ENCODE results near the gene MKNK2.
A peak's percentile ranks its signal among the peaks of the same experiment; 100 is the strongest.
"Not testable (repeated sequence)": the region's sequence is repeated elsewhere in the genome, so short reads cannot be mapped to it uniquely, and the experiment has no call there.

MKNK2 gene

GRCh38 chr19:2042485-2043250 is 8.4 kb downstream of the MKNK2 start:
- no peak for DNase-seq

DNA sequence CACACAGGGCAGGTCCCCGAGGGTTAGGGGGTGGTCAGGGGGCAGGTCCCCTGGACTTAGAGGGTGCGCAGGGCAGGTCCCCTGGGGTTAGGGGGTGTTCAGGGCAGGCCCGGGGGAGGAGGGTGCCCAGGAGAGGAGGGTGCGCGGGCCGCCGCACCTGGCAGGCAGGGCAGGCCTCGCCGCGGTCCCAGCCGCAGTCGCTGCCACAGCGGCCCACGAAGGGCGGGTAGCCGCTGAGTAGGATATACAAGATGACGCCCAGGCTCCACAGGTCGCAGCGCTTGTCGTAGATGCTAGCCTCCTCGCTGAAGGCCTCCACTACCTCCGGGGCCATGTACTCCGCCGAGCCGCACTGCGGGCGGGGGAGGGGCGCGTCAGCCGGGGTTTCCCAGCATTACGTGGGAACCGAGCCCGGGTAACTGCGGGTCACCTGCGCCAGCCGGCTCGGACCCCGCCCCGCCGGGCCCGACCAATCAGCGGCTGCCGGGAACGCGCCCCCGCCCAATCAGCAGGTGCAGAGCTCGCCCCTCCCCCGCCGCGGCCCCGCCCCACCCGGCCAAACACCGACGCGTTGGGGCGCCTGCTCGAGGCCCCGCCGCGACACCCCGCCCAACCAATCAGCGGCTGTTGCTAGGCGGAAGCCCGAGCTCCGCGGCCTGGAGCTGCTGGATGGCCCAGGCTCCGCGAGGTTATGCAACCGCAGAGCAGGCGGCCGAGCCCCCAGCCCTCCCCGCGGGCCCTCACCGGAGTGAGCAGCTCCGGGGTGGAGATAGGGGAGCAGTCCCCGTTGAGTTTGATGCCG is 9.2 kb downstream of the MKNK2 start:
- DNase-seq, result peak; percentile 100

DNA sequence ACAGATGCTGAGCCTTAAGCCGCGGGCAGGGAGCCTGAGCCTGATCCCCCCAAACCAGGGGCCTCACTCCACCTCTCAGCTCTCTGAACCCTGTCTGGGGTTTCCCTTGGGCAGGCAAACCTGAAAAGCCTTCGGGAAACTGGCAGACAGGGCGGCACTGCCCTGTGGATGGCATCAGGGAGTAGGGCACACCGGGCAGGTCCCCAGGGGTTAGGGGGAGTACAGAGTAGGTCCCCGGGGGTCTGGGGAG is 9.7 kb downstream of the MKNK2 start:
- DNase-seq, result no peak

DNA sequence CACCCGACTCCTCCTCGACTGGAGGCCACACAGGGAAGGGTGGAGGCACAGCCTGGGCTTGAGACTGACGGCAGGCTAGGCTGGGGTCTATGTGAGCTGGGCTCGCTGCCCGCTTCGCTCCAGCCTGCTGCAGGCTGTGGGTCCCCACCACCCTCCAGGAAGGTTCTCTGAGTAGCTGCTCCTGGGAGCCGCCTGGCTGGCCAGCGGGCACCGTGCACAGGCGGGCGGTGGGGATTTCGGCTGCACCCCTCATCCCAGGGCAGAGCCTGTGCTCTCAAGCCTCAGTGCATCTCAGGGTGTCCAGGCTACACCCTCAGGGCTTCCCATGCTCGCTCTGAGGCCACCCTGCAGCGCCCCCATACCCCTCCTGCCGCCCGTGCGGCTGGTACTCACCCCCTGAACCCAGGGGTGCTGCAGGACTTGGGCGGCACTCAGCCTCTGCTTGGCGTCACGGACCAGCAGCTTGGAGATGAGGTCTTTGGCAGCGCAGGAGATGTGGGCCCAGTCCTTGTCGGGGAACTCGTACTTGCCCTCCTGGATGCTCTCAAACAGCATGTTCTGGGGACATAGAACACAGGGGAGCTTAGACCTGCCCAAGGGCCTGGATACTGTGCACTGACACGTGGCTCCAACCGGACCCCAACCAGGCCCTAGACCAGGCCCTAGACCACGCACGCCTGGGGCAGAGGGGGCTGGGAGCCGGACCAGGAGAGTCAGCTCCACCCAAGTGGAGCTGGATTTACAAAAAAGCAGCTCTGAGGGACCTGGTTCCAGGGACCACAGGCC is 10.2 kb downstream of the MKNK2 start:
- no peak for DNase-seq

DNA sequence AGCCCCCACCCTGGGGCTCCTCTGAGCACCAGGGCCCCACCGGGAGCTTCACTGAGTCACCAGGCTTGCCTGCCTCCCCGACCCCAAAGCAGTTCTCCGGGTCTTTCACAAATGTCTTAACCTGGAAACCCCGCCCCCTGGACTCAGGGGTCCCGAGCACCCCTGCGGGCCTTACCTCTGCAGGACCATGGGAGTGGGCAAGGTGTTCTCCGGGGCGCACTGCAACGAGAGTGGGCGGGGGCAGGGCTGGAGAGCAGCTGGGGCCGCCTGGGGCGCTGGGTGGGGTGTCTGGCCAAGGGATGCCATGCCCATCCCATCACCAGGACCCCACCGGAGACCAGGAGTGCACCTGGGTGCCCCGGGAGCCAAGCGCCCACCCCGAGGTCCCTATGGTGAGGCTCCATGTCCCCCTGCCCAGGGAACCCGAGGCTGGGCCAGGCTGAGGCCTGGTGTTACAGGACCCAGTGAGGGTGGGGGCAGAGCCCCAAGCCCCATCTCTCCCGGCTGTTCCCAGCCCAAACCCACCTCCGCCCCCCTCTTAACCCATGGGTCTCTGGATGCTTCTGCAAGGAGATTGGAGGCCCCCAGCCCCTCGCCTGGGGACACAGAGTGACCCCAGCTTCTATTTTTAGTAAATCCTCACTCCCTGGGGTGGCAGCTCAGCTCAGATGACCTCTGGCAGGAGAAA is 10.9 kb downstream of the MKNK2 start:
- DNase-seq, result no peak

GRCh38 chr19:2039089-2039958 is 11.7 kb downstream of the MKNK2 start:
- no peak for DNase-seq

- DNase-seq, result no peak
Observed at GRCh38 chr19:2038284-2039088, 12.6 kb downstream of the MKNK2 start.

- no peak for DNase-seq
Observed at GRCh38 chr19:2037651-2038255, 13.3 kb downstream of the MKNK2 start.

- DNase-seq, result no peak
Observed at GRCh38 chr19:2036424-2036823, 14.6 kb downstream of the MKNK2 start.

- no peak for DNase-seq
Observed at GRCh38 chr19:2035590-2035991, 15.5 kb downstream of the MKNK2 start.

DNA sequence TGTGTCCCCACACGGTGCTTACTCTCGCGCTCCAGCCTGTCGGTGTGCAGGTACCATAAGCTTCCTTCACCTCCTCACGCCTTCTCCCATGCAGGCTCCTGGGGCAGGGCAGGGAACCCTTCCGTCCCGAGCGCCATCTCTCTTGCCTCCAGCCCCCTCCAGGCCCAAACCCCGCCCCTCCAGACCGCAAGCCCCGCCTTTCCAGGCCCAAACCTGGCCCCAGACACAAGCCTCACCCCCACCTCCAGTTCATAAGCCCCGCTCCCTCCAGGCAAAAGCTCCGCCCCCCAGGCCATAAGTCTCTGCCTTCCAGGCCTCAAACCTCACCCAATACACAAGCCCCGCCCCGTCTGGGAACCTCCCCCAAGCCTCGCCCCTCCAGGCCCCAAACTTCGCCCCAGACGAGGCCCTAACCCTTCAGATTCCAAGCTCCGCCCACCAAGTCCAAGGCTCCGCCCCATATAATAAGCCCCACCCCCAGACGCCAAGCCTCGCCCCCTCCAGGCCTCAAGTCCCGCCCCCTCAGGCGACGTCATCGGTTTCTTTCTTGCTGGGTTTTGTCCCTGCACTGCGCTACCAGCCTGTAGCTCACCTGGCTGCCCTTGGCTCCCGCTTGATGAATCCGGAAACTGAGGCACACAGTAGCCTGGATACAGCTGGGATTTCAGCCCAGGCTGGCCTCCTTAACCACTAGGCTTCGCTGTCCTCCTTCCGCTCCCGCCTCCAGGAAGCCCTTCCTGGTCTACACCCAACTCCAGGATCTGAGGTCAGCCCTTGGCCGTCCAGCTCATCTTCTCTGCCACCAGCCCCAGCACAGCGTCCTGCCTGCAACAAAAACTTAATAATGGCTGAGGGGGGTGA is 16.1 kb downstream of the MKNK2 start:
- peak; percentile 73 for DNase-seq

DNA sequence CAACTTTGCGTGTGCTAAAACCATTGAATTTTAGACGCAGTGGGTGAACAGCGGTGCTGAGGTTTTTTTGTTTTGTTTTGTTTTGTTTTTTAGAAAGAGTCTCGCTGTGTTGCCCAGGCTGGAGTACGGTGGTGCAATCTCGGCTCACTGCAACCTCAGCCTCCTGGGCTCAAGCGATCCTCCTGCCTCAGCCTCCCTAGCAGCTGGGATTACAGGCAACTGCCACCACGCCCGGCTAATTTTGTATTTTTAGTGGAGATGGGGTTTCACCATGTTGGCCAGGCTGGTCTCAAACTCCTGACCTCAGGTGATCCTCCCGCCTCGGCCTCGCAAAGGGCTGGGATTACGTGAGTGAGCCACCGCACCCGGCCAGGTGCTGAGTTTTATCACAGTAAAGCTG is 16.8 kb downstream of the MKNK2 start:
- DNase-seq, result not testable (repeated sequence)

- DNase-seq, result no peak
Observed at GRCh38 chr19:2033825-2034159, 17.3 kb downstream of the MKNK2 start.

- no peak for DNase-seq
Observed at GRCh38 chr19:2033115-2033824, 17.8 kb downstream of the MKNK2 start.

DNA sequence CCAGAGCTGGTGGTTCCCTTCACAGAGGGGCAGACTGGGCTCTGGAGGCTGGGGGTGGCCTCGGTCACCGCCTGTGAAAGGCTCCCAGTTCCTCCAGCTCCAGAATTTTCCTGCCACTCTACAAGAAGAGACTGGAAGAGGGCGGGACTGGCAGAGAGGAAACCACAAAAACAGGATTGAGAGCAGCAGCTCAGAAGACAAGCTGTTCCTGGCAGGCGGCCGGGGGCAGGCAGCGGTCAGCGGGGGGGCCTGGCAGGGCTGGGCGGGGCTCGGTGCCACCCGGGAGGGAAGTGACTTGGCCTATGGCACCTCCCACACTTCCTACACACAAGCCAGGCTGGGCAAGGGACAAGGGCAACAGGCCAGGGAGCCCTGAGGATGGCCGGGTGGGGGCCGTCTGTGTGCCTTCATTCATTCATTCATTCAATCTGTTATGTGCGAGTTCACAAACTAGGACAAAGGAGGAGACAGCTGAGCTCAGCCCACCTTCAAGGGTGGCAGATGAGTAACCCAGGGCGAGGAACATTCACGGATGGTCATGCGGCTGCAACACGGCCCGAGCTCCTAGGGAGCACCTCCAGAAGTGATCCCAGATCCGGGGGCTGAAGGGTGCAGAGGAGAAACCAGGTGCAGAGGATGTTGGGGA is 18.6 kb downstream of the MKNK2 start:
- peak; percentile 58 for DNase-seq

DNA sequence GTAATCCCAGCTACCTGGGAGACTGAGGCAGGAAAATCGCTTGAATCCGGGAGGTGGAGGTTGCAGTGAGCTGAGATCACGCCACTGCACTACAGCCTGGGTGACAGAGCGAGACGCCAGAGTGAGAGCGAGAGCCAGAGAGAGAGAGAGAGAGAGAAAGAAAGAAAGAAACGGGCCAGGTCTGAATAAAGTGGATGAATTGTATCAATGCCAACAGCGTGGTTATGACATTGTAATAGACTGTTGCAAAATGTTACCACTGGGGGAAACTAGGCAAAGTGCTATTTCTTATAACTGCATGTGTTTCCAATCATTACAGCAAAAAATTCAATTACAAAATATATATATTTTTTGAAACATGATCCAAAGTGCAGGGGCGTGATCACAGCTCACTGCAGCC is 23.7 kb downstream of the MKNK2 start:
- no peak for DNase-seq

DNA sequence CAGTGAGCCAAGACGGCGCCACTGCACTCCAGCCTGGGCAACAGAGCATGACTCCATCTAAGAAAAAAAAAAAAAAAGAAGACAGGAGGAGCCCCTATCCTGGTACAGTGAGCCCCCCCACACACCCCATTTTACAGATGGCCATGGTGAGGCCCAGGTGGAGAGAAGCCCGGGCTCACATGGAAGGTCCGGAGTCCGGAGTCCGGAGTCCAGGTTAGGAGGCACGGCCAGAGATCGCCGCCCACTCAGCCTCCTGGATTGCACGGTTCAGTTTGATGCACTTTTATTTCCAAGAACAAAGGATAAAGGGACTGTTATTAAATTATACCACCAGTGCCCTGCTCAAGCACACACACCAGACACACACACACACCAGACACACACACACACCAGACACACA is 24.3 kb downstream of the MKNK2 start:
- DNase-seq, result no peak

DNA sequence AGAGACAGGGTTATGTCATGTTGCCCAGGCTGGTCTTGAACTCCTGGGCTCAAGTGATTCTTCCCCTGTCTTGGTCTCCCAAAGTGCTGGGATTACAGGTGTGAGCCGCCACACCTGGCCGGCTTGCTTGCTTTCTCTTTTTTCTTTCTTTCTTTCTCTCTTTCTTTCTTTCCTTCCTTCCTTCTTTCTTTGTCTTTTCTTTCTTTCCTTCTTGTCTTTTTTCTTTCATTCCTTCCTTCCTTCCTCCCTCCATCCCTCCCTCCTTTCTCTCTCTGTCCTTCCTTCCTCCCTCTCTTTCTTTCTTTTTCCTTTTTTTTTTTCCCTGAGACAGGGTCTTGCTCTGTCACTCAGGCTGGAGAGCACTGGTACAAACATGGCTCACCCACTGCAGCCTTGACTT is 28.8 kb downstream of the MKNK2 start:
- DNase-seq, result no peak

All from CD4-positive, alpha-beta T cell treated with Interleukin-12 subunit alpha and Interleukin-12 subunit beta, for 1 hour (primary cell).